ENCODE measurements around the gene PTPRD.
"Not testable (repeated sequence)": the region's sequence is repeated elsewhere in the genome, so short reads cannot be mapped to it uniquely, and the experiment has no call there.

DNA sequence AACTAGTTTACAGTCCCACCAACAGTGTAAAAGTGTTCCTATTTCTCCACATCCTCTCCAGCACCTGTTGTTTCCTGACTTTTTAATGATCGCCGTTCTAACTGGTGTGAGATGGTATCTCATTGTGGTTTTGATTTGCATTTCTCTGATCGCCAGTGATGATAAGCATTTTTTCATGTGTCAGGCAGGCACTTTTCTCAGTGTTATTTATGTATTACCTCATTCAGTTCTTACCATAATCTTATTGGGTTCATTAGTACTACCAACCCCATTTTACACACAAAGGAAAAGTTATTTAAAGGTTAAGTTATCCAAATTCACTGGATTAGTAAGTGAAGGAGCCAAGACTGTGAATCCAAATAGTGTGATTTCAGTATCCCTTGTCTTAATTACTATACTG lies 1644.5 kb downstream of the PTPRD start:
- TF ChIP-seq CTCF (conservative IDR thresholded peaks at IDR 0.05 in 1 of 2, IDR thresholded peaks at IDR 0.05 in 1 of 2; ENCODE audit: extremely low read depth in 1 of 2, insufficient read depth in 1 of 2, low read depth in 1 of 2, low read length in 2 of 2); EZH2 (IDR thresholded peaks at IDR 0.05; ENCODE audit: borderline replicate concordance, low read length): not testable (repeated sequence)
